Astrocyte (in vitro differentiated cells and primary cell): Measurements from ENCODE around the gene C11orf71.

Source experiments
- CTCF ChIP-seq: IDR thresholded peaks from 2 replicates; pipeline ENCODE4 v1.5.1; 2011; ENCODE audit warnings: low read depth, mild to moderate bottlenecking, inconsistent platforms, low read length, moderate library complexity; ENCODE audit not compliant: insufficient read depth
- EZH2 ChIP-seq: IDR thresholded peaks from 2 replicates; pipeline ENCODE4 v1.6.1; 2012; ENCODE audit warnings: mild to moderate bottlenecking, low read length, inconsistent platforms; ENCODE audit not compliant: insufficient read depth

- TF ChIP-seq CTCF = no peak
- no peak for TF ChIP-seq EZH2
These were observed 1.9 kb downstream of the C11orf71 start for GRCh38 chr11:114398303-114398920.
